GM23248 (cell line): ENCODE data around the gene RPRD2.

Source experiments
- EZH2 ChIP-seq: fragments of 200-600 bp; sonication (generic); IDR thresholded peaks from 2 replicates; pipeline ENCODE4 v1.6.1; 2018; ENCODE audit warnings: antibody characterized with exemption, mild to moderate bottlenecking; ENCODE audit not compliant: insufficient read depth, poor library complexity, severe bottlenecking
- EZH2phosphoT487 ChIP-seq: fragments of 200-600 bp; sonication (generic); IDR thresholded peaks from 2 replicates; pipeline ENCODE4 v1.6.1; 2018; ENCODE audit warnings: antibody characterized with exemption, moderate library complexity, mild to moderate bottlenecking, low read depth; ENCODE audit not compliant: insufficient read depth

- TF ChIP-seq EZH2phosphoT487 (no peak), EZH2 (no peak)
Observed at GRCh38 chr1:150414592-150414991, 50.6 kb downstream of the RPRD2 start.
